Measurements from ENCODE around the gene F2RL3. TPM values are rescaled to one million over a fixed set of nuclear protein-coding genes. Genes with fewer than 3 reads are reported as not detected.
A peak's percentile ranks its signal among the peaks of the same experiment; 100 is the strongest.

The F2RL3 gene
- total RNA-seq, 1 donor from 2014 or later, result 33.9 TPM

- no peak for DNase-seq (ENCODE audit: low spot score)
Measured at GRCh38 chr19:16919496-16919895, 30.7 kb downstream of the F2RL3 start.

DNA sequence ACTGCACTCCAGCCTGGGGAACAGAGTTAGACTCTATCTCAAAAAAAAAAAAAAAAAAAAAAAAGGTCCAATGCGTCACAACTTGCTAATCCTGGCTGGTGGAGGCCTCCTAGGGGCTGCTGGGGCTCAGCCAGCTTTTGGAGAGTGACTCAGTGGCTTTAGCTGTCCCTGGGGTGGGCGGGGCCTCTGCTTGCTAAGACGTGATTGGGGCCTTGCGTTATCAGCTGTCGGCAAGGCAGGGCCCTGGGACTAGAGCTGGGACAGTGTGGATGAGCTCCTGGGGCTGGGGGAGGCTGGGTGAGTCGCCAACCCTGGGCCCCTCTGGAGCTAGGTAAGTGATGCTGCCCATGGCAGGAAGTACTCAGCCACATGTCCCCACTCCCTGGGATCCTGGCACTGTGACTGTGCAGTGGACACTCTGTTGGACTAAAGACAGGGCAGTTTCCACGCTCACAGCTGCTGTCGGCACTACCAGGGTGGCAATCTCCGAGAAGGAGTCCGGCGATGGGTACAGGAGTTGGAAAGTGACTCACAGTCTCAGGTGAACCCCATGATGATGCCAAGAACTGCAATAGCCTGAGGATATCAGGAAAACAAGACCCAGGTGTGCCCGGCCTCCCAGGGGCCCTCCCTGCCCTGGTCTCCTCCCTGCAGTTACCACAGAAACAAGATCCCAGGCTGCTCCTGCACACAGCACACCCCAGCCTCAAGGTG lies 32.2 kb downstream of the F2RL3 start:
- DNase-seq (ENCODE audit: low spot score), result no peak

- no peak for DNase-seq (ENCODE audit: low spot score)
Measured at GRCh38 chr19:16921766-16922591, 33.2 kb downstream of the F2RL3 start.

- DNase-seq (ENCODE audit: low spot score), result no peak
Measured at GRCh38 chr19:16922592-16922934, 33.8 kb downstream of the F2RL3 start.

DNA sequence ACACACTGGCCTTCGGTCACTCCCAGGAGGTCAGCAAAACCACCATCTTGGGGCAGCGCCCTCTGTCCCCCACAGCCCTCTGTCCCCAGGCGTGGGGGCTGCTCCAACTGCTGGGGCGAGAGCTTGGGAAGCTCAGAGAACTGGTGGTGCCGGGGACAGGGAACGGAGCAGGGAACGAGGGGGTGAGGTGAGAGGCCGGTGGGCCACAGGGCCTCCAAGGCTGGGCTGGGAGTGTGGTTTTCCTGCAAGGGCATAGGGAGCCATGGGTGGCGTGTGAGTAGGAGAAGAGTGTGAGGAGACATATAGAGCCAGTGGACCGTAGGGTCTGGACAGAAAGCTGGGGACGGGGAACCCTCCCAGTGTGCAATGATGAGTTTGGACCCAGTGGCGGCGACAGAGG lies 34.1 kb downstream of the F2RL3 start:
- DNase-seq (ENCODE audit: low spot score), result no peak

GRCh38 chr19:16927883-16928282 lies 39.1 kb downstream of the F2RL3 start:
- no peak for DNase-seq (ENCODE audit: low spot score)

DNA sequence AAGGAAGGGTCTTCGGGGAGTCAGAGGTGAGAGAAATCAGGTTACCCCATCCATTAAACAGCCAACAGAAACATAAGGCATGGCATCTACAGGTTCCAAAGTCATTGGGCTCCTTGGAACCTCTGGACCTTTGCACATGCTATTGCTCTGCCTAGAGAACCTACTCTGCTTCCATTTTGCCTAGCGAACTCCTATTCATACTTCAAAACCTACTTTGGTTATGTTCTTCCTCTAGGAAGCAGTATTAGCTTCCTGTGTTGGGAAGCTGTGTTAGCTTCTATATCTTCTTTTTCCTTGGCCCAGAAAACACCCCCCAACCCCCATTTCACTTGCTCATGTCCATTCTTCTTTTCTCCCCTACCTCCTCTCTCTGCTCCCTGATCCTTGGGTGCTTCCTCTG lies 39.6 kb downstream of the F2RL3 start:
- DNase-seq (ENCODE audit: low spot score), result no peak

DNA sequence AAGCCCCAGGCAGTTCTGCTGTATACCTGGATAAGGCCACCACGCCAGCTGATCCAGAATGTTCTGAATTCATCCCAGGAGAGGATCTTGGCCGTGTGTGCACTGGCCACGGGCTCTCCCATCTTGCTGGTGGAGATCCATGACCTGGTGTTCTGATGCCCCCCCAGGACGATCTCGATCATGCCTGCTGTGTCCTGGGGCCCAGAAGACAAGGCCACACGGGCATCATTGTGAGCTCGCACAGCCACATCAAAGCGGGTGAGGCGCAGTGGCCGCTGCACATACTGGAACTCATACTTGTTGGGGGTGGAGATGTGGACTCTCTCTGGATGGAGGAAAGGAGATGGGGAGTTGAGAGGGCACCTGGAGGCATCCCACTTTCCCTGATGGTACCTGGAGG lies 40.1 kb downstream of the F2RL3 start:
- DNase-seq (ENCODE audit: low spot score), result no peak

GRCh38 chr19:16930753-16931152 lies 42.0 kb downstream of the F2RL3 start:
- DNase-seq (ENCODE audit: low spot score), result no peak

DNA sequence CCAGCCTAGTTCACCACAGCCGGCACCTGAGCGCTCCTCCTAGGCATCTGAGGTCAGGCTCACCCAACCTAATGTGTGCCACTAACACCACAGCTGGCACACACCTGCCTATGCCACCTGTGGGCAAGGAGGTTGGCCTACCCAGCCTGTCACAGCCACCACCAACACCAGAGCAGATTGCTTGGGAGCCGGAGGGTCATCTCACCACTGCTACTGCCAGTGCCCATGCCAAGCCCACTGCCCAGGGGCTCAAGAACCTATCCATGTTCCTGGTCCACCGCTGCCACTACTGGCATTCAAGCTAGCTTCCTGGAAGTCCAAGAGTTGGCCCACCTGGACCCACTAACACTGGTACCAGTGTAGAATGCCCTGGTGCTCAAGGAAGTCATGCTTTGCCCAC lies 42.5 kb downstream of the F2RL3 start:
- no peak for DNase-seq (ENCODE audit: low spot score)

GRCh38 chr19:16934489-16934888 lies 45.7 kb downstream of the F2RL3 start:
- no peak for DNase-seq (ENCODE audit: low spot score)

GRCh38 chr19:16936901-16937300 lies 48.1 kb downstream of the F2RL3 start:
- DNase-seq (ENCODE audit: low spot score), result no peak

GRCh38 chr19:16937796-16938195 lies 49.0 kb downstream of the F2RL3 start:
- DNase-seq (ENCODE audit: low spot score), result peak; percentile 51

GRCh38 chr19:16938211-16938610 lies 49.4 kb downstream of the F2RL3 start:
- DNase-seq (ENCODE audit: low spot score), result peak; percentile 53

- DNase-seq (ENCODE audit: low spot score), result peak; percentile 33
Measured at GRCh38 chr19:16940063-16940462, 51.3 kb downstream of the F2RL3 start.

GRCh38 chr19:16940626-16941025 lies 51.8 kb downstream of the F2RL3 start:
- DNase-seq (ENCODE audit: low spot score), result peak; percentile 75

Other genes with a start within 250 kb of the F2RL3 start
- 56.2 TPM for gene SMIM7, start 228.9 kb upstream of the F2RL3 start, total RNA-seq
- 2.1 TPM for gene TMEM38A, start 227.9 kb upstream of the F2RL3 start, total RNA-seq
- gene NWD1, start 169.2 kb upstream of the F2RL3 start, total RNA-seq, result not detected
- gene SIN3B, start 59.6 kb upstream of the F2RL3 start, total RNA-seq, result 72.9 TPM
- gene CPAMD8, start 137.8 kb downstream of the F2RL3 start, total RNA-seq, result 8.4 TPM
- 7.2 TPM for gene HAUS8, start 186.5 kb downstream of the F2RL3 start, total RNA-seq
- gene MYO9B, start 186.8 kb downstream of the F2RL3 start, total RNA-seq, result 103 TPM

Measured in mesenteric fat pad (tissue), 1 donor.